Measurements from ENCODE around the gene SLC24A3.

- TF ChIP-seq SAFB2 (CRISPR knock-in tag; IDR thresholded peaks at IDR 0.05; ENCODE audit: borderline replicate concordance, low read depth) (no peak), HCFC1 (IDR thresholded peaks at IDR 0.05; ENCODE audit: low read depth, low read length) (no peak)
These were observed 315.1 kb downstream of the SLC24A3 start for GRCh38 chr20:19527509-19527908.
